HCT116 (cell line): ENCODE data around the gene GUCY2D. TPM values are rescaled to one million over a fixed set of nuclear protein-coding genes. Genes with fewer than 3 reads are reported as not detected.

Experiments
- ATAC-seq: fragments of 200-7000 bp; cut with Tn5 transposase; 2 replicates; pipeline ENCODE4 v1.9.1; 2020; ENCODE audit warnings: mild to moderate bottlenecking, moderate library complexity
- BruUV-seq: library from RNA; stranded (reverse); fragments of 400-500 nt; replicated peaks from 2 replicates; lab custom pipeline; 2021; lab: Mats Ljungman, UMichigan
- CTCF ChIA-PET: fragments of 300-600 bp; sonication (Branson Sonifier 250); formaldehyde crosslinking; loops from one replicate; lab custom pipeline; 2021; ENCODE audit warnings: antibody characterized with exemption; lab: Charles Lee
- POLR2A ChIA-PET: fragments of 300-600, 350-600 bp; sonication (Branson Sonifier 250); formaldehyde crosslinking; loops from one replicate; lab custom pipeline; 2021; ENCODE audit warnings: antibody characterized with exemption; lab: Charles Lee
- RAD21 ChIA-PET, 2 experiments: fragments of 300-600 bp; sonication (Branson Sonifier 250); formaldehyde crosslinking; loops; one replicate each; lab custom pipeline; 2023; ENCODE audit warnings: low total read pairs in 2 of 2; ENCODE audit not compliant: uncharacterized antibody in 2 of 2, unreplicated experiment in 2 of 2, low non-redundant PET in 1 of 2; lab: Charles Lee
- DNase-seq: peaks from one replicate; pipeline ENCODE4 v3.0.0-alpha.2; 2010; ENCODE audit warnings: low read depth, low spot score
- H2AFZ ChIP-seq: fragments of 200-600 bp; shearing (Covaris generic), sonication (generic); 2 replicates; pipeline ENCODE4 v1.6.1; 2017; ENCODE audit warnings: low read depth, mixed run types, mixed read lengths, antibody characterized with exemption, low read length; ENCODE audit not compliant: poor library complexity, severe bottlenecking
- H3K27ac ChIP-seq: 2 replicates; pipeline ENCODE4 v1.5.1; 2012; ENCODE audit warnings: low read depth, low read length
- H3K27me3 ChIP-seq: fragments of 200-600 bp; sonication (generic); 2 replicates; pipeline ENCODE4 v1.6.1; 2016; ENCODE audit warnings: mixed run types, low read length, mixed read lengths; ENCODE audit not compliant: insufficient read depth
- H3K36me3 ChIP-seq, 2 experiments: fragments of 200-500 bp in 1 of 2; fragments of 200-600 bp in 1 of 2; sonication (Bioruptor generic) in 1 of 2; sonication (generic) in 1 of 2; 2 replicates each; pipeline versions ENCODE4 v1.5.1 to v1.6.1; 2014 to 2016; ENCODE audit warnings: low read length in 2 of 2, inconsistent platforms in 1 of 2, mixed read lengths in 1 of 2, mixed run types in 1 of 2; ENCODE audit not compliant: insufficient read depth in 2 of 2, control insufficient read depth in 1 of 2
- H3K4me1 ChIP-seq, 2 experiments: fragments of 200-600 bp in 1 of 2; sonication (generic) in 1 of 2; 2 replicates each; pipeline versions ENCODE4 v1.5.1 to v1.6.1; 2012 to 2017; ENCODE audit warnings: low read length in 2 of 2, inconsistent platforms in 1 of 2, mild to moderate bottlenecking in 1 of 2, mixed read lengths in 1 of 2, mixed run types in 1 of 2, moderate library complexity in 1 of 2; ENCODE audit not compliant: insufficient read depth in 2 of 2, control insufficient read depth in 1 of 2
- H3K4me2 ChIP-seq: fragments of 200-600 bp; sonication (generic); 2 replicates; pipeline ENCODE4 v1.6.1; 2017; ENCODE audit warnings: mixed run types, low read length, mixed read lengths
- H3K4me3 ChIP-seq, 2 experiments: fragments of 200-600 bp in 1 of 2; sonication (generic) in 1 of 2; replicated peaks in 1 of 2; 2 replicates each; pipeline ENCODE4 v1.5.1; 2011 to 2016; ENCODE audit warnings: low read length in 2 of 2, control low read depth in 1 of 2, low read depth in 1 of 2, mild to moderate bottlenecking in 1 of 2, mixed read lengths in 1 of 2, mixed run types in 1 of 2
- H3K79me2 ChIP-seq: fragments of 200-600 bp; sonication (generic); 2 replicates; pipeline ENCODE4 v1.6.1; 2017; ENCODE audit warnings: mild to moderate bottlenecking, mixed run types, low read length, moderate library complexity, mixed read lengths; ENCODE audit not compliant: insufficient read depth
- H3K9ac ChIP-seq: fragments of 200-600 bp; sonication (generic); 2 replicates; pipeline ENCODE4 v1.6.1; 2016; ENCODE audit warnings: low read length, mixed read lengths
- H3K9me2 ChIP-seq: fragments of 200-600 bp; sonication (generic), shearing (Covaris generic); 2 replicates; pipeline ENCODE4 v1.6.1; 2017; ENCODE audit warnings: mixed run types, mild to moderate bottlenecking, moderate library complexity; ENCODE audit not compliant: insufficient read depth
- H3K9me3 ChIP-seq, 2 experiments: fragments of 200-500 bp in 1 of 2; fragments of 200-600 bp in 1 of 2; sonication (Bioruptor generic) in 1 of 2; sonication (generic) in 1 of 2; 2 replicates each; pipeline ENCODE4 v1.6.1; 2014 to 2017; ENCODE audit warnings: low read length in 2 of 2, mixed read lengths in 2 of 2, inconsistent platforms in 1 of 2, low read depth in 1 of 2, mild to moderate bottlenecking in 1 of 2, mixed run types in 1 of 2, moderate library complexity in 1 of 2; ENCODE audit not compliant: control insufficient read depth in 1 of 2, insufficient read depth in 1 of 2
- H4K20me1 ChIP-seq: fragments of 200-600 bp; sonication (generic), shearing (Covaris generic); 2 replicates; pipeline ENCODE4 v1.6.1; 2017; ENCODE audit warnings: mixed run types, mild to moderate bottlenecking, moderate library complexity; ENCODE audit not compliant: insufficient read depth
- ATF3 ChIP-seq: IDR thresholded peaks from 2 replicates; pipeline ENCODE4 v1.6.1; 2012
- CEBPB ChIP-seq: IDR thresholded peaks from 2 replicates; pipeline ENCODE4 v1.6.1; 2012; ENCODE audit warnings: low read depth
- ELF1 ChIP-seq: IDR thresholded peaks from 2 replicates; pipeline ENCODE4 v1.6.1; 2012; ENCODE audit warnings: low read depth, borderline replicate concordance
- EZH2phosphoT487 ChIP-seq: fragments of 200-600 bp; IDR thresholded peaks from 2 replicates; pipeline ENCODE4 v1.6.1; 2018; ENCODE audit warnings: antibody characterized with exemption, borderline replicate concordance
- FOSL1 ChIP-seq: IDR thresholded peaks from 2 replicates; pipeline ENCODE4 v1.6.1; 2012; ENCODE audit warnings: low read depth
- POLR2AphosphoS5 ChIP-seq: IDR thresholded peaks from 2 replicates; pipeline ENCODE4 v1.6.1; 2011; ENCODE audit warnings: mild to moderate bottlenecking, low read depth, low read length, moderate library complexity
- REST ChIP-seq: IDR thresholded peaks from 2 replicates; pipeline ENCODE4 v1.6.1; 2012; ENCODE audit warnings: low read depth
- TCF7L2 ChIP-seq: IDR thresholded peaks from 2 replicates; pipeline ENCODE4 v1.7.0; 2011; ENCODE audit warnings: borderline replicate concordance, inconsistent platforms; ENCODE audit not compliant: insufficient read depth, insufficient read length; ENCODE audit errors: extremely low read depth
- ZBTB33 ChIP-seq: IDR thresholded peaks from 2 replicates; pipeline ENCODE4 v1.6.1; 2011; ENCODE audit warnings: mild to moderate bottlenecking, low read length, moderate library complexity; ENCODE audit not compliant: insufficient replicate concordance; ENCODE audit errors: extremely low read depth
- ZNF274 ChIP-seq: fragments of 200-500 bp; sonication (Bioruptor generic); IDR thresholded peaks from 2 replicates; pipeline ENCODE4 v1.6.1; 2014; ENCODE audit warnings: mild to moderate bottlenecking, low read depth, low read length, inconsistent platforms
- intact Hi-C: fragments of 100-400 bp; cut with micrococcal nuclease; formaldehyde crosslinking; loops from 2 replicates; pipeline ENCODE4 v1.10.0; 2022
- total RNA-seq: library from RNA; stranded (reverse); gene quantifications from one replicate; pipeline ENCODE4 v1.2.1, GENCODE V29; 2021; ENCODE audit not compliant: unreplicated experiment
- TF ChIP-seq, protein P1 (sequence below): IDR thresholded peaks from 2 replicates; pipeline ENCODE4 v1.6.1; 2012

The GUCY2D gene
- total RNA-seq, 1 experiment from 2014 or later = 1.4 TPM

DNA sequence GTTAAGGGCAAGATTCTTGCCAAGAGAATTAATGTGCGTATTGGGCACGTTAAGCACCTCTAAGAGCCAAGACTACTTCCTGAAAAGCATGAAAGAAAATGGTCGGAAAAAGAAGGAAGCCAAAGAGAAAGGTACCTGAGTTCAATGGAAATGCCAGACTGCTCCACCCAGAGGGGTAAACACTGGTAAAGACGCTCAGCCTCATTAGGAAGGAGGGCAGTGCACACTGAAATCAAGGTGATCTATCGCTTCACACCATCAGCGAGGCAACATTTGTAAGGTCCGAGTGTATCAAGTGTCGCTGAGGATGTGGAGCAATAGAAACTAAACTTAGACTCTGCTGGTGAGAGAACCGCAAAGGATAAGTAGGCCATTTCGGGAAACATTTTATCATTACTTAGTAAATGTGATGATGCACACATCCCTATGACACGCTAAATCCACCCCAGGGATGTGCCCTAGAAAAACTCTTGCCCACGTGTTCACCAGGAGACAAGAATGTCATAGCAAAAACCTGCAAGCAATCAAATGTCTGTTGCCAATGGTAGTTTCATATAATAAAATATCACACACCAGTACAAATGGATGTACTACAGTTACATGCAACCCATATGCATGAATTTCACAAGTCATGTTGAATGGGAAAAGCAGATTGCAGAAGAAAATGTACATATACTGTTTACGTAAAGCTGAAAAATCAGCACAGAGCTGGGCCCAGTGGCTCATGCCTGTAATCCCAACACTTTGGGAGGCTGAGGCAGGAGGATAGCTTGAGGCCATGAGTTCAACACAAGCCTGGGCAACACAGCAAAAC is 46.8 kb upstream of the GUCY2D start:
- H4K20me1 ChIP-seq = no peaks in the 10 kb centered on the region
- TF ChIP-seq CEBPB = no peak
- TF ChIP-seq, all 23 proteins: peak for 0
- Histone ChIP-seq H3K79me2 (no peaks in the 10 kb centered on the region), H3K4me1 (no peaks in the 10 kb centered on the region), H3K4me2 (no peak overlapping the region), H3K27me3 (no peaks in the 10 kb centered on the region), H3K9me3 (no peaks in the 10 kb centered on the region), H3K9me2 (no peaks in the 10 kb centered on the region), H3K9ac (no peak overlapping the region), H3K27ac (no peak overlapping the region), H3K4me3 (no peak overlapping the region), H3K36me3 (no peaks in the 10 kb centered on the region), H2AFZ (no peak overlapping the region)
- ChIA-PET RAD21 (no interaction called here), CTCF (no interaction called here), POLR2A (interaction anchor here (0.9 kb wide), 1 partner anchor 23 kb away, joined by 3 read pairs; no protein-coding TSS in a partner anchor)
- intact Hi-C loops = no loop called here
- no peak for DNase-seq
- no TSS peak for BruUV-seq
- no peak for ATAC-seq

DNA sequence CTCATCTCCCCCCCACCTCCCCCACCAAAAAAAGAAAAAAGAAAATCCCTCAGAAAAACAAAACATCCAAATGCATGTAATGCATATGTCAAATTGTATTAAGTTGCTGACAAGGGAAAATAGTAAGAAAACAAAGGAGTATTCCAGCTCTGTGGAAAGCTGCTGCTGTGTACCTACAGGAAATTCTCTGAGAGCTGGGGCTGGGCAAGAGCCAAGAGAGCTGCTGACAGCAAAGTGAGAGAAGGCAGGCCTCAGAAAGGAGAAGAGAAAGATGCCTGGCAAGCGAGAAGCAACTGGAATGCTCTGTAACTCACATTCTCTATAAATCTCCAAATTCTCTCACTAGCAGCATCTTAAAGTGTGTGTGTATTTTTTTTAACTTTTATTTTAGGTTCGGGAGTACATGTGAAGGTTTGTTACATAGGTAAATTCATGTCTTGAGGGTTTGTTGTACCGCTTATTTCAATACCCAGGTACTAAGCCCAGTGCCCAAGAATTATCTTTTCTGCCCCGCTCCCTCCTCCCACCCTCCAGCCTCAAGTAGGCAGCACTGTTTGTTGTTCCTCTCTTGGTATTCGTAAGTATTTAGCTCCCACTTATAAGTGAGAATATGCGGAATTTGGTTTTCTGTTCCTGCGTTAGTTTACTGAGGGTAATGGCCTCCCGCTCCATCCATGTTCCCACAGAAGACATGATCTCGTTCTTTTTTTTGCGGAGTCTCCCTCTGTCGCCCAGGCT is 46.0 kb upstream of the GUCY2D start:
- DNase-seq (no peak), ATAC-seq (no peak)
- Histone ChIP-seq H2AFZ (no peak overlapping the region), H3K9me2 (no peaks in the 10 kb centered on the region), H3K4me1 (no peaks in the 10 kb centered on the region), H4K20me1 (no peaks in the 10 kb centered on the region), H3K36me3 (no peaks in the 10 kb centered on the region), H3K9ac (no peak overlapping the region), H3K79me2 (no peaks in the 10 kb centered on the region), H3K4me3 (no peak overlapping the region), H3K4me2 (no peak overlapping the region), H3K27me3 (no peaks in the 10 kb centered on the region), H3K27ac (no peak overlapping the region), H3K9me3 (no peaks in the 10 kb centered on the region)
- RAD21 ChIA-PET = no interaction called here
- CTCF ChIA-PET = no interaction called here
- POLR2A ChIA-PET = interaction anchor here (0.9 kb wide), 1 partner anchor 24 kb away, joined by 3 read pairs; no protein-coding TSS in a partner anchor
- intact Hi-C loops = no loop called here
- BruUV-seq = no TSS peak
- TF ChIP-seq TCF7L2 = no peak
- TF ChIP-seq EZH2phosphoT487 = no peak
- TF ChIP-seq, protein P1, sequence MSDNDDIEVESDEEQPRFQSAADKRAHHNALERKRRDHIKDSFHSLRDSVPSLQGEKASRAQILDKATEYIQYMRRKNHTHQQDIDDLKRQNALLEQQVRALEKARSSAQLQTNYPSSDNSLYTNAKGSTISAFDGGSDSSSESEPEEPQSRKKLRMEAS = no peak
- no peak for TF ChIP-seq ZBTB33
- no peak for TF ChIP-seq ELF1
- no peak for TF ChIP-seq ZNF274
- no peak for TF ChIP-seq FOSL1
- TF ChIP-seq POLR2AphosphoS5 = no peak
- no peak for TF ChIP-seq ATF3
- TF ChIP-seq REST = no peak
